Loucy (cell line): ENCODE data around the gene IFI44.

ENCODE experiments used
- H2AFZ ChIP-seq: fragments of 200-600 bp; sonication (generic); 2 replicates; pipeline ENCODE4 v1.6.0; 2016; ENCODE audit warnings: antibody characterized with exemption, mild to moderate bottlenecking, low read length, moderate library complexity
- H3F3A ChIP-seq: fragments of 200-600 bp; 2 replicates; pipeline ENCODE4 v1.6.0; 2016; ENCODE audit warnings: antibody characterized with exemption, low read depth, mild to moderate bottlenecking
- H3K27me3 ChIP-seq: fragments of 200-600 bp; sonication (generic); 2 replicates; pipeline ENCODE4 v1.6.1; 2014; ENCODE audit warnings: low read length, mild to moderate bottlenecking; ENCODE audit not compliant: insufficient read depth, poor library complexity, severe bottlenecking
- H3K36me3 ChIP-seq: fragments of 200-600 bp; sonication (generic); 2 replicates; pipeline ENCODE4 v1.6.1; 2016; ENCODE audit warnings: low read length; ENCODE audit not compliant: insufficient read depth
- H3K4me1 ChIP-seq: fragments of 200-600 bp; sonication (generic); 2 replicates; pipeline ENCODE4 v1.5.1; 2014; ENCODE audit warnings: low read length, mild to moderate bottlenecking; ENCODE audit not compliant: insufficient read depth, poor library complexity, severe bottlenecking
- H3K4me2 ChIP-seq: fragments of 200-600 bp; sonication (generic); 2 replicates; pipeline ENCODE4 v1.6.0; 2014; ENCODE audit warnings: antibody characterized with exemption, low read length, low read depth, mild to moderate bottlenecking; ENCODE audit not compliant: poor library complexity, severe bottlenecking
- H3K4me3 ChIP-seq: fragments of 200-600 bp; sonication (generic); 2 replicates; pipeline ENCODE4 v1.5.1; 2014; ENCODE audit warnings: low read length, mild to moderate bottlenecking, mixed read lengths; ENCODE audit not compliant: poor library complexity, severe bottlenecking
- H3K79me2 ChIP-seq: fragments of 200-600 bp; sonication (generic); 2 replicates; pipeline ENCODE4 v1.6.1; 2014; ENCODE audit warnings: low read length; ENCODE audit not compliant: insufficient read depth
- H3K9ac ChIP-seq: fragments of 200-600 bp; sonication (generic); 2 replicates; pipeline ENCODE4 v1.6.0; 2014; ENCODE audit warnings: mild to moderate bottlenecking, low read depth, low read length, moderate library complexity; ENCODE audit not compliant: poor library complexity, severe bottlenecking
- H3K9me2 ChIP-seq: fragments of 200-600 bp; sonication (generic); replicated peaks from 2 replicates; pipeline ENCODE4 v1.6.1; 2016; ENCODE audit warnings: low read depth, low read length, mixed read lengths
- H3K9me3 ChIP-seq: fragments of 200-600 bp; sonication (generic); 2 replicates; pipeline ENCODE4 v1.6.1; 2014; ENCODE audit warnings: mild to moderate bottlenecking, antibody characterized with exemption, low read length, low read depth; ENCODE audit not compliant: insufficient read depth
- H4K20me1 ChIP-seq: fragments of 200-600 bp; sonication (generic); 2 replicates; pipeline ENCODE4 v1.6.0; 2014; ENCODE audit warnings: antibody characterized with exemption, low read length, mild to moderate bottlenecking; ENCODE audit not compliant: insufficient read depth, poor library complexity, severe bottlenecking
- EZH2phosphoT487 ChIP-seq: fragments of 200-600 bp; IDR thresholded peaks from 2 replicates; pipeline ENCODE4 v1.6.1; 2018; ENCODE audit warnings: antibody characterized with exemption, mild to moderate bottlenecking, moderate library complexity, borderline replicate concordance
- TF ChIP-seq, protein P1 (sequence below): fragments of 200-600 bp; sonication (generic); conservative IDR thresholded peaks from 2 replicates; pipeline ENCODE4 v1.5.1; 2014; ENCODE audit warnings: mild to moderate bottlenecking, antibody characterized with exemption, low read length

Gene IFI44

DNA sequence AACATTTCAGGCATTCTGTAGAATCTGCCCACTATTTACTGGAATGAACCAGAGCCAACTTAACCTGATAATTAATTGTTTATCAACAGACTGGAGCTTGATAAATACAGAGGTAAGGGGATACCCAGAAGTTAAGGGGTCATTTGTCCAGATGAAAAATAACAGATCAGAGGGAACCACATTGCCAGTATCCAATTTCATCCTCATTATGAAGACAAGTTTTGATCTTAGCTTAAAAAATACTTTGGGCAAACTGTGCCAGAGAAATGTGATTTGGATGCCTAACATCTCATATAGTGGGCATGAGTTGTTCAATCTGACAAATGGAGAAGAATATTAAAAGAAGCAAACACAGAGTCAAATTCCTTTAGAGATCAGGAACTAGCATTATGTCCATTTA is 63.7 kb downstream of the IFI44 start:
- H2AFZ ChIP-seq = no peak overlapping the region

More for the DNA sequence above, 63.7 kb downstream of the IFI44 start:
- H3K4me3 ChIP-seq = no peak overlapping the region
- no peaks in the 10 kb centered on the region for H3F3A ChIP-seq
- no peaks in the 10 kb centered on the region for H3K4me1 ChIP-seq
- H3K9me3 ChIP-seq = no peaks in the 10 kb centered on the region
- H3K27me3 ChIP-seq = no peaks in the 10 kb centered on the region
- H3K36me3 ChIP-seq = no peaks in the 10 kb centered on the region
- H3K9ac ChIP-seq = no peak overlapping the region
- no peaks in the 10 kb centered on the region for H3K79me2 ChIP-seq
- no peaks in the 10 kb centered on the region for H4K20me1 ChIP-seq
- TF ChIP-seq EZH2phosphoT487 = no peak
- TF ChIP-seq, protein P1, sequence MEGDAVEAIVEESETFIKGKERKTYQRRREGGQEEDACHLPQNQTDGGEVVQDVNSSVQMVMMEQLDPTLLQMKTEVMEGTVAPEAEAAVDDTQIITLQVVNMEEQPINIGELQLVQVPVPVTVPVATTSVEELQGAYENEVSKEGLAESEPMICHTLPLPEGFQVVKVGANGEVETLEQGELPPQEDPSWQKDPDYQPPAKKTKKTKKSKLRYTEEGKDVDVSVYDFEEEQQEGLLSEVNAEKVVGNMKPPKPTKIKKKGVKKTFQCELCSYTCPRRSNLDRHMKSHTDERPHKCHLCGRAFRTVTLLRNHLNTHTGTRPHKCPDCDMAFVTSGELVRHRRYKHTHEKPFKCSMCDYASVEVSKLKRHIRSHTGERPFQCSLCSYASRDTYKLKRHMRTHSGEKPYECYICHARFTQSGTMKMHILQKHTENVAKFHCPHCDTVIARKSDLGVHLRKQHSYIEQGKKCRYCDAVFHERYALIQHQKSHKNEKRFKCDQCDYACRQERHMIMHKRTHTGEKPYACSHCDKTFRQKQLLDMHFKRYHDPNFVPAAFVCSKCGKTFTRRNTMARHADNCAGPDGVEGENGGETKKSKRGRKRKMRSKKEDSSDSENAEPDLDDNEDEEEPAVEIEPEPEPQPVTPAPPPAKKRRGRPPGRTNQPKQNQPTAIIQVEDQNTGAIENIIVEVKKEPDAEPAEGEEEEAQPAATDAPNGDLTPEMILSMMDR = no peak
- no peaks in the 10 kb centered on the region for H3K9me2 ChIP-seq
- H3K4me2 ChIP-seq = no peak overlapping the region
